ENCODE data around the gene SPG7.

The SPG7 gene

DNA sequence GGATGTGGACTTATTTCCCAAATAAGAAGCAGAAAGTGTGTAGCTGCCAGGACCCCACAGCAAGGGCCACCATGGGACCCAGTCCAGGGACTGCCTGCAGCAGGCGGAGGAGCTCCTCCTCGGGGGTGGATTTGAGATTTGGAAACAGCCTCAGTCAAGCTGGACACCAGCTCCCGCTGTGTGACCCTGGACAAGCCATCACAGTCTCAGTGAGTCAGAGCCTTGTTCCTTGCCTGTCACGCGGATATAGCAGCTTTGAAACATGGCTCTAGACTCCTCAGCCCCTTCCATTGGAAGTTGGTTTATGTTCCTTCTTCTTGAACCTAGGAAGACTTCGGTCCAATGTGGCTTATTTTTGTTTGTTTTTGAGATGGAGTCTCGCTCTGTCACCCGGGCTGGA lies 92.8 kb downstream of the SPG7 start:
- Histone ChIP-seq H3K14ac (ENCODE audit: low read length in 2 of 2) (no peak overlapping the region), H4K91ac (ENCODE audit: low read length) (no peak overlapping the region), H3K27ac (ENCODE audit: low read length, poor library complexity, severe bottlenecking) (no peak overlapping the region), H3K4me2 (ENCODE audit: low read length, poor library complexity, severe bottlenecking) (no peak overlapping the region), H2BK15ac (ENCODE audit: low read depth, poor library complexity, severe bottlenecking) (no peak overlapping the region), H3K27me3 (ENCODE audit: control insufficient read depth in 1 of 2, insufficient read depth in 1 of 2, low read length in 2 of 2) (peaks cover 0 to 14% of the 10 kb centered on the region in 2 experiments), H3K4me3 (ENCODE audit: insufficient read depth in 1 of 2, low read depth in 1 of 2, low read length in 2 of 2) (no peak overlapping the region), H2BK120ac (ENCODE audit: low read depth, low read length) (no peak overlapping the region), H3K18ac (ENCODE audit: low read depth in 1 of 2, low read length in 2 of 2) (no peak overlapping the region), H3K4me1 (ENCODE audit: control insufficient read depth, insufficient read depth, low read depth, low read length) (peaks cover 28% of the 10 kb centered on the region), H3K36me3 (ENCODE audit: control insufficient read depth in 1 of 2, insufficient read depth in 2 of 2, low read depth in 1 of 2, low read length in 2 of 2) (no peaks in the 10 kb centered on the region), H3K23ac (ENCODE audit: low read length in 2 of 2) (no peak overlapping the region), H3K9me3 (ENCODE audit: control insufficient read depth, low read length) (no peaks in the 10 kb centered on the region), H2AFZ (ENCODE audit: low read depth, low read length) (no peak overlapping the region), H2BK12ac (ENCODE audit: low read length in 2 of 2) (peak overlapping the region in 1 of 2 experiments; percentile 37), H3K9ac (ENCODE audit: low read length) (no peak overlapping the region), H3K4ac (ENCODE audit: low read depth in 1 of 2, low read length in 2 of 2) (no peak overlapping the region), H2AK5ac (ENCODE audit: low read length, severe bottlenecking) (no peak overlapping the region), H4K8ac (ENCODE audit: low read length) (no peak overlapping the region), H2BK5ac (ENCODE audit: low read depth, low read length, poor library complexity, severe bottlenecking) (no peak overlapping the region), H3K79me1 (replicated peaks; ENCODE audit: low read length, poor library complexity, severe bottlenecking) (no peaks in the 10 kb centered on the region)
- DNase-seq: peak; percentile 54
- WGBS: 82% methylated on average over 8 of the region's 8 CpGs

DNA sequence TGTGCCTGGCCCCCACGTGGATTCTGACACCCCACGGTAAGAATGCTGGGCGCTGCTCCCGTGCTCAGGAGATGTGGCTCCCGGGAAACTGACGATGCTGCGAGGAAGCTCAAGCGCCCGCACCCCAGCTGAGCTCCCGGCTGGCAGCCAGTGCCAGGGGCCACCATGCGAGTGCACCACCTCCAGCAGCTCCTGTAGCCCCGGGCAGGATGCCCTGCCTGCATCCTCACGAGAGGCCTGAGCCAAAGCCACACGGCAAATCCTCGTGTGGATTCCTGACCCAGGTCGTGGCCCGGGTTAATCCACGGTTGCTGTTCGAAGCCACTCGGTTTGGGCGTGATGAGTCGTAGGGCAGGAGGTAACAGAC lies 93.7 kb downstream of the SPG7 start:
- Histone ChIP-seq H3K4me3 (ENCODE audit: insufficient read depth in 1 of 2, low read depth in 1 of 2, low read length in 2 of 2) (no peak overlapping the region), H3K79me1 (replicated peaks; ENCODE audit: low read length, poor library complexity, severe bottlenecking) (no peaks in the 10 kb centered on the region)

DNA sequence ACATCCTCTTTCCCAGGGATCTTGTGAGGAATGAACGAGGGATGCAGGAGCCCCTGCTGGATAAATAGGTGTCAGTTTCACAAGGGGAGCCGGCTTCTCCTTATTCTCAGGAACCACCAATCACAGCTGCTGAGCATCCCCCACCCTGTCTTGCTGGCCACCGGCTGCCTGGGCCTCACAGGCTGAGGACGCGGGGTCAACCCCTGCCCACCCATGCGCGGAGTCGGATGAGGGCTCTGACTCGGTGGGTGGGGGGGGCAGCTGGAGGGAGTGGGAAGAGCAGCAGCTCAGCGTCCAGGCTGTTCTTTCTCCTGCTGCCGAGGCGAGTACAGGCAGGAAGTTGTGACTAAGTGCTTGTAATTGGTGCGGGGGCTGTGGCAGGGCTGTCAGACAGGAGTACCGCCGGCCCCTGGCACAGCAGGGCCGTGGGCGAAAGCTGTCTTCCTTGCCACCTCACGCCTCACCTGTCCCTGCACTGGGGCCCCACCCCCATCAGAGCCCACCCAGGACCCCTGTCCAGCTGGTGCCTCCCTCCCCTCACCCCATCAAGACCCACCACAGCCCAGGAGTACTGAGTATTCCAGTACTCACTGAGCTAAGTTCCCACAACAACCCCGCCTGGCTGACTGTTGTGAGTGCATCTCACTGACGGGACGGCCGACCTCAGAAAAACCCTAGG lies 94.2 kb downstream of the SPG7 start:
- Histone ChIP-seq H2BK120ac (ENCODE audit: low read depth, low read length) (no peak overlapping the region), H3K79me1 (replicated peaks; ENCODE audit: low read length, poor library complexity, severe bottlenecking) (no peaks in the 10 kb centered on the region), H3K27me3 (ENCODE audit: control insufficient read depth in 1 of 2, insufficient read depth in 1 of 2, low read length in 2 of 2) (peaks cover 0 to 19% of the 10 kb centered on the region in 2 experiments), H2AFZ (ENCODE audit: low read depth, low read length) (peak overlapping the region; percentile 7), H3K4me1 (ENCODE audit: control insufficient read depth, insufficient read depth, low read depth, low read length) (peaks cover 29% of the 10 kb centered on the region), H3K9me3 (ENCODE audit: control insufficient read depth, low read length) (no peaks in the 10 kb centered on the region), H3K23ac (ENCODE audit: low read length in 2 of 2) (no peak overlapping the region), H3K18ac (ENCODE audit: low read depth in 1 of 2, low read length in 2 of 2) (peak overlapping the region; percentile 44 to 45), H3K9ac (ENCODE audit: low read length) (peak overlapping the region; percentile 17), H3K27ac (ENCODE audit: low read length, poor library complexity, severe bottlenecking) (peak overlapping the region; percentile 85), H3K36me3 (ENCODE audit: control insufficient read depth in 1 of 2, insufficient read depth in 2 of 2, low read depth in 1 of 2, low read length in 2 of 2) (no peaks in the 10 kb centered on the region), H2AK5ac (ENCODE audit: low read length, severe bottlenecking) (no peak overlapping the region), H4K91ac (ENCODE audit: low read length) (peak overlapping the region; percentile 78), H4K8ac (ENCODE audit: low read length) (peak overlapping the region; percentile 66), H2BK5ac (ENCODE audit: low read depth, low read length, poor library complexity, severe bottlenecking) (peak overlapping the region; percentile 35), H3K4me3 (ENCODE audit: insufficient read depth in 1 of 2, low read depth in 1 of 2, low read length in 2 of 2) (peak overlapping the region in 1 of 2 experiments; percentile 29), H3K4ac (ENCODE audit: low read depth in 1 of 2, low read length in 2 of 2) (peak overlapping the region; percentile 12 to 35), H2BK12ac (ENCODE audit: low read length in 2 of 2) (peak overlapping the region; percentile 25 to 79), H3K4me2 (ENCODE audit: low read length, poor library complexity, severe bottlenecking) (peak overlapping the region; percentile 15), H3K14ac (ENCODE audit: low read length in 2 of 2) (no peak overlapping the region), H2BK15ac (ENCODE audit: low read depth, poor library complexity, severe bottlenecking) (no peak overlapping the region)
- peak; percentile 91 for DNase-seq
- WGBS: under 1% methylated on average over 18 of the region's 22 CpGs

More for the DNA sequence above, 93.7 kb downstream of the SPG7 start:
- Histone ChIP-seq H3K27me3 (ENCODE audit: control insufficient read depth in 1 of 2, insufficient read depth in 1 of 2, low read length in 2 of 2) (peaks cover 0 to 17% of the 10 kb centered on the region in 2 experiments), H2BK12ac (ENCODE audit: low read length in 2 of 2) (peak overlapping the region in 1 of 2 experiments; percentile 79), H3K9me3 (ENCODE audit: control insufficient read depth, low read length) (no peaks in the 10 kb centered on the region), H2BK5ac (ENCODE audit: low read depth, low read length, poor library complexity, severe bottlenecking) (peak overlapping the region; percentile 85), H3K18ac (ENCODE audit: low read depth in 1 of 2, low read length in 2 of 2) (peak overlapping the region; percentile 26 to 54), H4K8ac (ENCODE audit: low read length) (peak overlapping the region; percentile 66), H2AFZ (ENCODE audit: low read depth, low read length) (no peak overlapping the region), H3K4me1 (ENCODE audit: control insufficient read depth, insufficient read depth, low read depth, low read length) (peaks cover 29% of the 10 kb centered on the region), H3K27ac (ENCODE audit: low read length, poor library complexity, severe bottlenecking) (peak overlapping the region; percentile 85), H2BK15ac (ENCODE audit: low read depth, poor library complexity, severe bottlenecking) (peak overlapping the region; percentile 71), H2BK120ac (ENCODE audit: low read depth, low read length) (no peak overlapping the region), H3K4me2 (ENCODE audit: low read length, poor library complexity, severe bottlenecking) (peak overlapping the region; percentile 15), H3K4ac (ENCODE audit: low read depth in 1 of 2, low read length in 2 of 2) (no peak overlapping the region), H4K91ac (ENCODE audit: low read length) (peak overlapping the region; percentile 73), H3K36me3 (ENCODE audit: control insufficient read depth in 1 of 2, insufficient read depth in 2 of 2, low read depth in 1 of 2, low read length in 2 of 2) (no peaks in the 10 kb centered on the region), H3K14ac (ENCODE audit: low read length in 2 of 2) (peak overlapping the region in 1 of 2 experiments; percentile 68), H3K23ac (ENCODE audit: low read length in 2 of 2) (no peak overlapping the region), H3K9ac (ENCODE audit: low read length) (peak overlapping the region; percentile 17), H2AK5ac (ENCODE audit: low read length, severe bottlenecking) (no peak overlapping the region)
- DNase-seq: no peak
- WGBS: 58% methylated on average over 22 of the region's 22 CpGs

DNA sequence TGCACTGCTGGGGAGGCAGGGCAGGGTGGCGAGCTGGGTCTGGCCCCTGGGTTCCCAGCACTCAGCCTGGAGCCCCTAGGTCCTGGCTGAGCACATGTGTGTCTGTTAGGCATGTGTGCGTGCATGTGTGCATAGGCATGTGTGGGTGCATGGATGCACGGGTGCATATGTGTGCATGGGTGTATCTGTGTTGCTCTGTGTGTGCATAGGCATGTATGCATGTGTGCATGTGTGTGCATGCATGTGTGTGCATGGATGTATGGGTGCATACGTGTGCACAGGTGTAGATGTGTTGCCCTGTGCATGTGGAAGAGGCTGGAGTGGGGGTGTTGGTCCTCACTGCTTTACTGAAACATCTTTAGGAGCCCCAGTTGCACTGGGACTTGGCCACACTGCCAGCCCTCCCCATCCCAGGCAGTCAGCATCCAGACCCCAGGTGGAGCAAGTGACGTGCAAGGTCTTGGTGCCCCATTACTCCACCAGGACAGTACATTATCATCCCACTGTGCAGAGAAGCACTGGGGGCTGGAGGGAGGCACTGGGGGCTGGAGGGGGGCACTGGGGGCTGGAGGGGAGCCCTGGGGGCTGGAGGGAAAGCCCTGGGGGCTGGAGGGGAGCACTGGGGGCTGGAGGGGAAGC lies 94.9 kb downstream of the SPG7 start:
- Histone ChIP-seq H2BK5ac (ENCODE audit: low read depth, low read length, poor library complexity, severe bottlenecking) (peak overlapping the region; percentile 35), H3K4me1 (ENCODE audit: control insufficient read depth, insufficient read depth, low read depth, low read length) (peaks cover 29% of the 10 kb centered on the region), H2BK15ac (ENCODE audit: low read depth, poor library complexity, severe bottlenecking) (no peak overlapping the region), H3K36me3 (ENCODE audit: control insufficient read depth in 1 of 2, insufficient read depth in 2 of 2, low read depth in 1 of 2, low read length in 2 of 2) (no peaks in the 10 kb centered on the region), H2BK120ac (ENCODE audit: low read depth, low read length) (no peak overlapping the region), H3K4ac (ENCODE audit: low read depth in 1 of 2, low read length in 2 of 2) (peak overlapping the region; percentile 12 to 35), H3K79me1 (replicated peaks; ENCODE audit: low read length, poor library complexity, severe bottlenecking) (no peaks in the 10 kb centered on the region), H3K9me3 (ENCODE audit: control insufficient read depth, low read length) (no peaks in the 10 kb centered on the region), H3K14ac (ENCODE audit: low read length in 2 of 2) (peak overlapping the region in 1 of 2 experiments; percentile 37), H3K23ac (ENCODE audit: low read length in 2 of 2) (no peak overlapping the region), H3K9ac (ENCODE audit: low read length) (no peak overlapping the region), H4K8ac (ENCODE audit: low read length) (peak overlapping the region; percentile 66), H2BK12ac (ENCODE audit: low read length in 2 of 2) (peak overlapping the region; percentile 25 to 79), H3K27me3 (ENCODE audit: control insufficient read depth in 1 of 2, insufficient read depth in 1 of 2, low read length in 2 of 2) (peaks cover 0 to 24% of the 10 kb centered on the region in 2 experiments), H3K4me2 (ENCODE audit: low read length, poor library complexity, severe bottlenecking) (peak overlapping the region; percentile 15), H3K4me3 (ENCODE audit: insufficient read depth in 1 of 2, low read depth in 1 of 2, low read length in 2 of 2) (peak overlapping the region in 1 of 2 experiments; percentile 29), H3K27ac (ENCODE audit: low read length, poor library complexity, severe bottlenecking) (peak overlapping the region; percentile 85), H2AFZ (ENCODE audit: low read depth, low read length) (peak overlapping the region; percentile 7), H4K91ac (ENCODE audit: low read length) (peak overlapping the region; percentile 78), H3K18ac (ENCODE audit: low read depth in 1 of 2, low read length in 2 of 2) (peak overlapping the region; percentile 44 to 45), H2AK5ac (ENCODE audit: low read length, severe bottlenecking) (no peak overlapping the region)
- 69% methylated on average over 4 of the region's 5 CpGs for WGBS
- no peak for DNase-seq
